GM23338 (cell line): Measurements from ENCODE around the gene CDK1. TPM values are rescaled to one million over a fixed set of nuclear protein-coding genes. Genes with fewer than 3 reads are reported as not detected.

Experiments used
- ATAC-seq: fragments of 200-7000 bp; cut with Tn5 transposase; 3 replicates; pipeline ENCODE4 v1.9.1; 2020
- DNase-seq: peaks from one replicate; pipeline ENCODE4 v3.0.0-alpha.2; 2015; ENCODE audit warnings: low spot score
- H2AFZ ChIP-seq: fragments of 200-600 bp; sonication (generic); 2 replicates; pipeline ENCODE4 v1.8.0; 2016; ENCODE audit warnings: antibody characterized with exemption, mild to moderate bottlenecking, moderate library complexity
- H3F3A ChIP-seq: fragments of 200-600 bp; sonication (generic); replicated peaks from 2 replicates; pipeline ENCODE4 v1.8.0; 2017; ENCODE audit warnings: antibody characterized with exemption, mixed run types, low read depth
- H3K27ac ChIP-seq: fragments of 200-600 bp; sonication (generic); 2 replicates; pipeline ENCODE4 v1.6.1; 2016; ENCODE audit warnings: low read depth
- H3K27me3 ChIP-seq: fragments of 200-600 bp; sonication (generic); 2 replicates; pipeline ENCODE4 v1.8.0; 2016; ENCODE audit warnings: mild to moderate bottlenecking, mixed run types, moderate library complexity; ENCODE audit not compliant: insufficient read depth
- H3K36me3 ChIP-seq: fragments of 200-600 bp; sonication (generic); 2 replicates; pipeline ENCODE4 v1.8.0; 2016; ENCODE audit warnings: mild to moderate bottlenecking; ENCODE audit not compliant: insufficient read depth
- H3K4me1 ChIP-seq: fragments of 200-600 bp; sonication (generic); 2 replicates; pipeline ENCODE4 v1.8.0; 2016; ENCODE audit warnings: mild to moderate bottlenecking, moderate library complexity; ENCODE audit not compliant: insufficient read depth
- H3K4me2 ChIP-seq: fragments of 200-600 bp; sonication (generic); 2 replicates; pipeline ENCODE4 v1.7.1; 2017; ENCODE audit warnings: mixed run types
- H3K4me3 ChIP-seq: fragments of 200-600 bp; sonication (generic); 2 replicates; pipeline ENCODE4 v1.6.1; 2016; ENCODE audit warnings: mixed run types
- H3K79me2 ChIP-seq: fragments of 200-600 bp; sonication (generic); replicated peaks from 2 replicates; pipeline ENCODE4 v1.8.0; 2017; ENCODE audit warnings: mild to moderate bottlenecking; ENCODE audit not compliant: insufficient read depth
- H3K9me2 ChIP-seq: fragments of 200-600 bp; sonication (generic); 2 replicates; pipeline ENCODE4 v1.8.0; 2017; ENCODE audit not compliant: insufficient read depth
- H4K20me1 ChIP-seq: fragments of 200-600 bp; sonication (generic); replicated peaks from 2 replicates; pipeline ENCODE4 v1.8.0; 2017; ENCODE audit warnings: mild to moderate bottlenecking; ENCODE audit not compliant: insufficient read depth
- H3K27ac Mint-ChIP-seq: 2 replicates; pipeline ENCODE4 v1.8.0; 2020; ENCODE audit warnings: inconsistent platforms, mild to moderate bottlenecking, moderate library complexity, mixed read lengths
- H3K27me3 Mint-ChIP-seq: 3 replicates; pipeline ENCODE4 v1.8.0; 2022; ENCODE audit warnings: low read depth, mild to moderate bottlenecking, moderate library complexity, mixed read lengths, inconsistent platforms; ENCODE audit not compliant: insufficient read depth, poor library complexity
- H3K36me3 Mint-ChIP-seq: 3 replicates; pipeline ENCODE4 v1.8.0; 2021; ENCODE audit warnings: low read depth, mild to moderate bottlenecking, inconsistent platforms, moderate library complexity, mixed read lengths
- H3K4me1 Mint-ChIP-seq: 3 replicates; pipeline ENCODE4 v1.8.0; 2020; ENCODE audit warnings: mild to moderate bottlenecking, inconsistent platforms, mixed read lengths
- H3K4me3 Mint-ChIP-seq: 3 replicates; pipeline ENCODE4 v1.8.0; 2021; ENCODE audit warnings: moderate library complexity, mild to moderate bottlenecking, inconsistent platforms, mixed read lengths
- H3K9me3 Mint-ChIP-seq: 3 replicates; pipeline ENCODE4 v1.8.0; 2020; ENCODE audit warnings: moderate library complexity, mild to moderate bottlenecking, inconsistent platforms, mixed read lengths
- CTCF ChIP-seq, 2 experiments: fragments of 200-600 bp in 1 of 2; sonication (generic) in 1 of 2; conservative IDR thresholded peaks; 2 replicates each; pipeline versions ENCODE4 v1.5.1 to v1.6.1; 2016 to 2017; ENCODE audit warnings: antibody characterized with exemption in 2 of 2, low read depth in 2 of 2, mild to moderate bottlenecking in 2 of 2, moderate library complexity in 1 of 2
- ETS1 ChIP-seq: IDR thresholded peaks from 2 replicates; pipeline ENCODE4 v1.6.1; 2016; ENCODE audit warnings: antibody characterized with exemption
- JUNB ChIP-seq: IDR thresholded peaks from one replicate; pipeline ENCODE4 v1.6.1; 2016; ENCODE audit warnings: antibody characterized with exemption; ENCODE audit not compliant: unreplicated experiment
- ZNF462 ChIP-seq: fragments of 250-450 bp; sonication (Bioruptor Pico); IDR thresholded peaks from 2 replicates; pipeline ENCODE4 v1.5.0; 2020; ENCODE audit warnings: mild to moderate bottlenecking, moderate library complexity
- polyA plus RNA-seq: library from polyadenylated mRNA; unstranded; fragments of >200 nt; fragmentation: Nextera tagmentation; extraction: Ambion mirVana; gene quantifications from 2 replicates; pipeline ENCODE4 v1.2.1, GENCODE V29; 2016
- total RNA-seq: library from RNA; depleted of rRNA; stranded (reverse); fragments of >200 nt; shearing (Covaris generic); gene quantifications from 2 replicates; pipeline ENCODE4 v1.2.3, GENCODE V29; 2014

The CDK1 gene
- total and polyA plus RNA-seq, 2 experiments from 2014 or later = 165 to 166 TPM

- Mint-ChIP-seq H3K27me3 (peaks cover 8% of the 10 kb centered on the region), H3K27ac (no peak overlapping the region), H3K36me3 (no peaks in the 10 kb centered on the region), H3K4me1 (peaks cover 18% of the 10 kb centered on the region), H3K4me3 (no peak overlapping the region), H3K9me3 (no peaks in the 10 kb centered on the region)
- TF ChIP-seq JUNB (no peak), CTCF (conservative IDR thresholded peaks at IDR 0.05; ENCODE audit: low read depth in 2 of 2) (no peak), ETS1 (no peak), ZNF462 (no peak)
- 0 out of 2 replicates have a peak overlapping the region, but pooled peaks have one; percentile 28 for H3K27ac ChIP-seq
- H4K20me1 ChIP-seq = no peaks in the 10 kb centered on the region
- peaks cover 42% of the 10 kb centered on the region for H3K4me1 ChIP-seq
- no peaks in the 10 kb centered on the region for H3F3A ChIP-seq
- H3K36me3 ChIP-seq = no peaks in the 10 kb centered on the region
- DNase-seq (peak; percentile 59), ATAC-seq (peak; percentile 16)
- H3K79me2 ChIP-seq = peaks cover 12% of the 10 kb centered on the region
- no peak overlapping the region for H2AFZ ChIP-seq
- H3K4me2 ChIP-seq = peak overlapping the region; percentile 81; the same call in 1 of the 2 replicates
- peaks cover 11% of the 10 kb centered on the region; the same call in 1 of the 2 replicates for H3K27me3 ChIP-seq
- 0 out of 2 replicates have a peak, but pooled peaks cover 3% of the 10 kb centered on the region for H3K9me2 ChIP-seq
- H3K4me3 ChIP-seq = no peak overlapping the region
Measured at GRCh38 chr10:60735244-60735643, 43.0 kb upstream of the CDK1 start.
